Kidney (tissue), 14 donors: ENCODE data around the gene BTNL3. TPM values are rescaled to one million over a fixed set of nuclear protein-coding genes. Genes with fewer than 3 reads are reported as not detected.
"Not testable (repeated sequence)": the region's sequence is repeated elsewhere in the genome, so short reads cannot be mapped to it uniquely, and the experiment has no call there.

Experiments
- DNase-seq, 5 donors: peaks; one replicate each; pipeline ENCODE4 v3.0.0-alpha.2; 2013 to 2020
- FAIRE-seq: peaks from 2 replicates; lab custom pipeline; 2012; peaks lifted over from hg19 to GRCh38; lab: Jason Lieb, UNC
- H3K27ac ChIP-seq, 2 donors: one replicate each; pipeline ENCODE4 v1.7.0; 2013; ENCODE audit warnings: low read depth in 2 of 2, low read length in 2 of 2, inconsistent platforms in 1 of 2
- H3K27me3 ChIP-seq: one replicate; pipeline ENCODE4 v1.7.1; 2013; ENCODE audit warnings: low read length, inconsistent platforms; ENCODE audit not compliant: control insufficient read depth, insufficient read depth
- H3K36me3 ChIP-seq, 3 donors: one replicate each; pipeline versions ENCODE4 v1.7.0 to v1.7.1; 2013; ENCODE audit warnings: low read length in 3 of 3, control low read depth in 1 of 3, inconsistent platforms in 1 of 3; ENCODE audit not compliant: insufficient read depth in 3 of 3, control insufficient read depth in 2 of 3
- H3K4me1 ChIP-seq, 3 donors: one replicate each; pipeline versions ENCODE4 v1.7.0 to v1.7.1; 2013; ENCODE audit warnings: low read length in 3 of 3, inconsistent platforms in 1 of 3, low read depth in 1 of 3; ENCODE audit not compliant: control insufficient read depth in 2 of 3, insufficient read depth in 2 of 3
- H3K4me3 ChIP-seq, 3 donors: one replicate each; pipeline versions ENCODE4 v1.7.0 to v1.8.1; 2013; ENCODE audit warnings: low read length in 3 of 3, control low read depth in 1 of 3, inconsistent platforms in 1 of 3
- H3K9ac ChIP-seq, 3 donors: one replicate each; pipeline versions ENCODE4 v1.7.0 to v1.7.1; 2013; ENCODE audit warnings: low read length in 3 of 3, control low read depth in 1 of 3, inconsistent platforms in 1 of 3
- H3K9me3 ChIP-seq, 3 donors: one replicate each; pipeline versions ENCODE4 v1.7.0 to v1.7.1; 2013; ENCODE audit warnings: low read length in 3 of 3, control low read depth in 1 of 3, inconsistent platforms in 1 of 3; ENCODE audit not compliant: control insufficient read depth in 2 of 3, insufficient read depth in 1 of 3
- CTCF ChIP-seq: IDR thresholded peaks from 3 replicates; pipeline ENCODE4 v1.5.1; 2012; ENCODE audit warnings: mild to moderate bottlenecking, moderate library complexity, borderline replicate concordance; ENCODE audit not compliant: insufficient read depth; ENCODE audit errors: extremely low read depth
- intact Hi-C: fragments of 100-400 bp; cut with DNase I; formaldehyde crosslinking; loops from one replicate; pipeline ENCODE4 v1.11.1; 2022
- polyA plus RNA-seq: library from polyadenylated mRNA; stranded (reverse); fragments of 350-450 nt; fragmentation: Illumina TruSeq; extraction: RNeasy Lipid Tissue Mini Kit (QIAGEN cat#74804); gene quantifications from one replicate; pipeline ENCODE4 v1.2.3, GENCODE V29; 2014; ENCODE audit warnings: low read depth, low replicate concordance; ENCODE audit not compliant: insufficient read depth
- total RNA-seq: library from RNA; stranded (reverse); fragmentation: NEBNext Ultra II Directional; extraction: Animal tissue kit (Norgen Biotek cat#: 25700); gene quantifications from one replicate; pipeline ENCODE4 v1.2.1, GENCODE V29; 2021
- donor health status: control.
- donor health status: control.
- donor health status: control.
- donor health status: control.
- donor health status: control.
- donor health status: DM: yes; HTN: yes; CAD: no.
- donor health status: Normal renal cell carcinoma (clear cell type).

The BTNL3 gene
- total and polyA plus RNA-seq, 2 donors from 2014 or later, result 0.30 TPM; not detected in 1

DNA sequence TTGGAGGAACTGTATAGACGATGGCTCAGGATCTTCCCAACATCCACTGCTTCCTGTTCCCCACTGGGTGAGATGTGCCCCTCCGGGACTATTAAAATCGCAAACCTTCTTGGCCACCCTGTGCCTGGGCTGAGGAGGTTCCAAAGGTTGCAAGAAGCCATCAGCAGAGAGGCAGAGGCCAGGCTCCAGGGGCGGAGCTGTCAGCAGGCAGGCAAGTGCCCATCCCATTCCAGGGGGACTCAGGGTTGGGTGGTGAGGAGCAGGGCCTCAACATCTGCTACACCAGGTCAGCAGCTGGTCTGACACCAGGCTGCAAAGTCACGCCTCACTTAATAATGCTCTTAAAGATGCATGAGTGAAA lies 2.2 kb downstream of the BTNL3 start:
- Histone ChIP-seq H3K4me1 (no peaks in the 10 kb centered on the region), H3K27me3 (no peaks in the 10 kb centered on the region), H3K4me3 (no peak overlapping the region), H3K27ac (no peak overlapping the region), H3K9me3 (no peaks in the 10 kb centered on the region), H3K36me3 (no peaks in the 10 kb centered on the region), H3K9ac (no peak overlapping the region)
- TF ChIP-seq CTCF, result no peak
- FAIRE-seq (no peak), DNase-seq (no peak)
- intact Hi-C loops, result no loop called here

- no peak overlapping the region for H3K9ac ChIP-seq
- H3K9me3 ChIP-seq, result no peaks in the 10 kb centered on the region
- intact Hi-C loops, result no loop called here
- DNase-seq (no peak), FAIRE-seq (no peak)
- H3K27ac ChIP-seq, result no peak overlapping the region
- no peak for TF ChIP-seq CTCF
- no peaks in the 10 kb centered on the region for H3K36me3 ChIP-seq
- H3K4me1 ChIP-seq, result no peaks in the 10 kb centered on the region
- no peak overlapping the region for H3K4me3 ChIP-seq
- H3K27me3 ChIP-seq, result no peaks in the 10 kb centered on the region
These were observed 13.3 kb downstream of the BTNL3 start for GRCh38 chr5:181001947-181002346.

GRCh38 chr5:181005791-181006190 lies 17.1 kb downstream of the BTNL3 start:
- H3K27me3 ChIP-seq, result no peaks in the 10 kb centered on the region
- intact Hi-C loops, result loop anchor here (5.0 kb wide), 1 partner anchor 58 kb away; no protein-coding TSS in a partner anchor
- no peaks in the 10 kb centered on the region for H3K9me3 ChIP-seq
- no peak overlapping the region for H3K9ac ChIP-seq
- no peak for TF ChIP-seq CTCF
- no peak overlapping the region for H3K27ac ChIP-seq
- H3K4me3 ChIP-seq, result no peak overlapping the region
- H3K4me1 ChIP-seq, result no peaks in the 10 kb centered on the region
- FAIRE-seq (no peak), DNase-seq (no peak)
- no peaks in the 10 kb centered on the region for H3K36me3 ChIP-seq

DNA sequence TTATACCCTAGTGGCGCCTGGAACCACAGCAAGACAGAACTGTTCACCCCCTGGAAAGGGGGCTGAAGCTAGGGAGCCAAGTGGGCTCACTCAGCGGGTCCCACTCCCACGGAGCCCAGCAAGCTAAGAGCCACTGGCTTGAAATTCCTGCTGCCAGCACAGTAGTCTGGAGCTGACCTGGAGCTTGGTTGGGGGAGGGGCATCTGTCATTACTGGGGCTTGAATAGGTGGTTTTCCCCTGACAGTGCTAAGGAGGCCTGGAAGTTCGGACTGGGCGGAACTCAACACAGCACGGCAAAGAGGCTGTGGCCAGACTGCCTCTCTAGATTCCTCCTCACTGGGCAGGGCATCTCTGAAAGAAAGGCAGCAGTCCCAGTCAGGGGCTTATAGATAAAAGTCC lies 19.5 kb downstream of the BTNL3 start:
- intact Hi-C loops, result loop anchor here (5.0 kb wide), 1 partner anchor 61 kb away; no protein-coding TSS in a partner anchor
- DNase-seq (no peak), FAIRE-seq (no peak)
- H3K27ac ChIP-seq, result no peak overlapping the region
- no peaks in the 10 kb centered on the region for H3K4me1 ChIP-seq
- no peak for TF ChIP-seq CTCF
- H3K9ac ChIP-seq, result no peak overlapping the region
- H3K4me3 ChIP-seq, result no peak overlapping the region
- no peaks in the 10 kb centered on the region for H3K36me3 ChIP-seq
- H3K27me3 ChIP-seq, result no peaks in the 10 kb centered on the region
- H3K9me3 ChIP-seq, result no peaks in the 10 kb centered on the region

- DNase-seq, H3K27ac ChIP-seq, H3K36me3 ChIP-seq, H3K4me1 ChIP-seq, H3K4me3 ChIP-seq, intact Hi-C loops, FAIRE-seq, H3K9me3 ChIP-seq, H3K27me3 ChIP-seq, H3K9ac ChIP-seq: not testable (repeated sequence)
These were observed 21.4 kb downstream of the BTNL3 start for GRCh38 chr5:181010018-181010417.

- H3K36me3 ChIP-seq, H3K4me1 ChIP-seq, H3K27ac ChIP-seq, H3K9ac ChIP-seq, H3K4me3 ChIP-seq, H3K9me3 ChIP-seq, H3K27me3 ChIP-seq, DNase-seq, intact Hi-C loops, FAIRE-seq: not testable (repeated sequence)
These were observed 26.0 kb downstream of the BTNL3 start for GRCh38 chr5:181014654-181015053.
